ENCODE results near the gene G6PC3. TPM values are rescaled to one million over a fixed set of nuclear protein-coding genes. Genes with fewer than 3 reads are reported as not detected.

G6PC3 gene
- total RNA-seq, 1 experiment from 2014 or later = 105 TPM

DNA sequence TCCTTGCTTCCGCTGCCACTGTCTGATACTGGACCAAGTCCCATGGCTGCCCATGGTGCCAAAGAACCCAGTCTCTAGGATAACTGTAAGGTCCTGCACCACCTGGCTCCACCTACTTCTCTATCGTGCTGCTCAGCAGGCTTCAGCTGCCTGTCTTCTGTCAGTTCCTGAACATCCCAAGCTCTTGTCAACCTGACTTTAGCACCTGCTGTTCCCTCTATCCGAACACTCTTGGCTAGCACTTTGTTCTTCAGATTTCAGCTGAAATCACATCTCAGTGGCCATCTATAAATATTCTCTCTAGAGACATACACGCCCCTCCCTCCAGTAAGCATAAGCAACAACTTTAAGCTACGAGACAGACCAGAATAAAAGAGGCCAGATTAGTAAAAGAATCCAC lies 40.8 kb upstream of the G6PC3 start:
- no peak overlapping the region for H3K56ac ChIP-seq (ENCODE audit: insufficient read length, low read depth, low read length)
- H2AK5ac ChIP-seq (ENCODE audit: insufficient read length, low read length) = no peak overlapping the region
- no peak overlapping the region for H3K18ac ChIP-seq (ENCODE audit: insufficient read length, low read depth, low read length)
- peaks cover 22 to 55% (median 40%) of the 10 kb centered on the region in 3 experiments; a peak in 6 of 7 replicates for H3K36me3 Mint-ChIP-seq (ENCODE audit: insufficient read depth in 1 of 3, low read depth in 3 of 3)
- no peak overlapping the region for H3K14ac ChIP-seq (ENCODE audit: insufficient read depth, low read length)
- no peak overlapping the region for H2BK15ac ChIP-seq (ENCODE audit: low read depth, low read length)
- H2BK120ac ChIP-seq (ENCODE audit: low read depth, low read length, poor library complexity, severe bottlenecking) = no peak overlapping the region
- no peaks in the 10 kb centered on the region for H3K4me1 ChIP-seq (ENCODE audit: insufficient read depth, low read length)
- H2BK5ac ChIP-seq (ENCODE audit: insufficient read length, low read length) = no peak overlapping the region
- no peak overlapping the region for H3K4ac ChIP-seq (ENCODE audit: low read depth, low read length)
- no peak overlapping the region for H4K5ac ChIP-seq (ENCODE audit: insufficient read length, low read depth, low read length)
- H3K4me3 Mint-ChIP-seq = no peak overlapping the region
- no peaks in the 10 kb centered on the region for H3K79me1 ChIP-seq (ENCODE audit: insufficient read depth, low read depth, low read length, poor library complexity, severe bottlenecking)
- no peaks in the 10 kb centered on the region for H3K27me3 ChIP-seq (ENCODE audit: insufficient read depth, low read length)
- no peak overlapping the region for H3K27ac ChIP-seq (ENCODE audit: insufficient read length, low read depth, low read length)
- H2BK20ac ChIP-seq (ENCODE audit: low read depth, low read length, poor library complexity, severe bottlenecking) = no peak overlapping the region
- no peaks in the 10 kb centered on the region for H3K79me2 ChIP-seq (ENCODE audit: insufficient read depth, low read length)
- no peaks in the 10 kb centered on the region for H3K27me3 Mint-ChIP-seq (ENCODE audit: low read depth)
- no CpG with 5 or more reads among the region's 5 CpGs for WGBS (ENCODE audit: extremely low coverage, insufficient read length, low lambda C conversion rate)
- no peaks in the 10 kb centered on the region for H3K23me2 ChIP-seq (ENCODE audit: insufficient read length, low read depth, low read length, poor library complexity, severe bottlenecking)
- no peaks in the 10 kb centered on the region for H3K4me1 Mint-ChIP-seq
- no peak overlapping the region for H3K9ac ChIP-seq (ENCODE audit: extremely low read depth, insufficient read length, low read length)
- H3K23ac ChIP-seq (ENCODE audit: insufficient read length, low read depth, low read length) = no peak overlapping the region
- H2BK12ac ChIP-seq (ENCODE audit: insufficient read length, low read depth, low read length) = no peak overlapping the region
- H4K20me1 ChIP-seq (ENCODE audit: control insufficient read depth, insufficient read depth, insufficient read length) = no peaks in the 10 kb centered on the region
- no peak overlapping the region for H4K91ac ChIP-seq (ENCODE audit: insufficient read length, low read depth, low read length)
- DNase-seq = no peak
- TF ChIP-seq, protein P1, sequence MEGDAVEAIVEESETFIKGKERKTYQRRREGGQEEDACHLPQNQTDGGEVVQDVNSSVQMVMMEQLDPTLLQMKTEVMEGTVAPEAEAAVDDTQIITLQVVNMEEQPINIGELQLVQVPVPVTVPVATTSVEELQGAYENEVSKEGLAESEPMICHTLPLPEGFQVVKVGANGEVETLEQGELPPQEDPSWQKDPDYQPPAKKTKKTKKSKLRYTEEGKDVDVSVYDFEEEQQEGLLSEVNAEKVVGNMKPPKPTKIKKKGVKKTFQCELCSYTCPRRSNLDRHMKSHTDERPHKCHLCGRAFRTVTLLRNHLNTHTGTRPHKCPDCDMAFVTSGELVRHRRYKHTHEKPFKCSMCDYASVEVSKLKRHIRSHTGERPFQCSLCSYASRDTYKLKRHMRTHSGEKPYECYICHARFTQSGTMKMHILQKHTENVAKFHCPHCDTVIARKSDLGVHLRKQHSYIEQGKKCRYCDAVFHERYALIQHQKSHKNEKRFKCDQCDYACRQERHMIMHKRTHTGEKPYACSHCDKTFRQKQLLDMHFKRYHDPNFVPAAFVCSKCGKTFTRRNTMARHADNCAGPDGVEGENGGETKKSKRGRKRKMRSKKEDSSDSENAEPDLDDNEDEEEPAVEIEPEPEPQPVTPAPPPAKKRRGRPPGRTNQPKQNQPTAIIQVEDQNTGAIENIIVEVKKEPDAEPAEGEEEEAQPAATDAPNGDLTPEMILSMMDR (conservative IDR thresholded peaks at IDR 0.05) = no peak
- no peak overlapping the region for H4K8ac ChIP-seq (replicated peaks; ENCODE audit: insufficient read length, low read depth, low read length)
- H2AFZ ChIP-seq (ENCODE audit: low read length) = no peak overlapping the region
- H3T11ph ChIP-seq (ENCODE audit: low read length) = no peak overlapping the region
- no peaks in the 10 kb centered on the region for H3K9me3 ChIP-seq (ENCODE audit: control insufficient read depth, low read depth, low read length)
- no peaks in the 10 kb centered on the region for H3K9me3 Mint-ChIP-seq
- no peak overlapping the region for H3K4me2 ChIP-seq (ENCODE audit: insufficient read depth, insufficient read length, low read length)
- H3K27ac Mint-ChIP-seq = peak overlapping the region in 2 of 3 experiments; percentile 6 to 42; a peak in 2 of 7 replicates

All from H9 (cell line).